B cell (primary cell): ENCODE data around the gene TBC1D25.

Experiments used
- EZH2 ChIP-seq: IDR thresholded peaks from 2 replicates; pipeline ENCODE4 v1.6.1; 2012; ENCODE audit warnings: borderline replicate concordance, low read depth, mild to moderate bottlenecking, moderate library complexity, low read length; ENCODE audit not compliant: insufficient read depth, poor library complexity, severe bottlenecking
- TF ChIP-seq, protein P1 (sequence below): fragments of 200-600 bp; IDR thresholded peaks from one replicate; pipeline ENCODE4 v1.8.0; 2022; ENCODE audit warnings: antibody characterized with exemption, mild to moderate bottlenecking

DNA sequence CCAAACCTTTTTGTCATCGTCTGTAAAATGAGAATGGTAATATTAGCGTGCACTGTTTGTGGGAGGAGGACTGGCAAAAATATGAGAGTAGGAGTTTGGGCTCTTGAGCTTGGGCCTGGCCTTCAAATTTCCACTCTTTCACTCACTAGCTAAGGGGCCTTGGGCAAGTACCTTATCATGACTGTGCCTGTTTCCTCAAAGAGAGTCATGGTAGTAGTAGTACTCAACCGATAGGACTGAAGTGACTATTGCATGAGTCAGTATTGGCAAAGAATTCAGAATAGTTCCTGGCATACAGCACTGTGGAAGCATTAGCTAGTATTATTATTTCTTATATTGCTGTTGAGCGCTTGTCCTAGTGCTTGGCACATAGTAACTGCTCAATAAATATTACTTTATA, 18.8 kb downstream of the TBC1D25 start:
- TF ChIP-seq, protein P1, sequence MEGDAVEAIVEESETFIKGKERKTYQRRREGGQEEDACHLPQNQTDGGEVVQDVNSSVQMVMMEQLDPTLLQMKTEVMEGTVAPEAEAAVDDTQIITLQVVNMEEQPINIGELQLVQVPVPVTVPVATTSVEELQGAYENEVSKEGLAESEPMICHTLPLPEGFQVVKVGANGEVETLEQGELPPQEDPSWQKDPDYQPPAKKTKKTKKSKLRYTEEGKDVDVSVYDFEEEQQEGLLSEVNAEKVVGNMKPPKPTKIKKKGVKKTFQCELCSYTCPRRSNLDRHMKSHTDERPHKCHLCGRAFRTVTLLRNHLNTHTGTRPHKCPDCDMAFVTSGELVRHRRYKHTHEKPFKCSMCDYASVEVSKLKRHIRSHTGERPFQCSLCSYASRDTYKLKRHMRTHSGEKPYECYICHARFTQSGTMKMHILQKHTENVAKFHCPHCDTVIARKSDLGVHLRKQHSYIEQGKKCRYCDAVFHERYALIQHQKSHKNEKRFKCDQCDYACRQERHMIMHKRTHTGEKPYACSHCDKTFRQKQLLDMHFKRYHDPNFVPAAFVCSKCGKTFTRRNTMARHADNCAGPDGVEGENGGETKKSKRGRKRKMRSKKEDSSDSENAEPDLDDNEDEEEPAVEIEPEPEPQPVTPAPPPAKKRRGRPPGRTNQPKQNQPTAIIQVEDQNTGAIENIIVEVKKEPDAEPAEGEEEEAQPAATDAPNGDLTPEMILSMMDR: no peak
- TF ChIP-seq EZH2: no peak
